Colonic mucosa (tissue), 4 donors: ENCODE measurements around the gene PCDHGB5. TPM values are rescaled to one million over a fixed set of nuclear protein-coding genes. Genes with fewer than 3 reads are reported as not detected.
"Not testable (repeated sequence)": the region's sequence is repeated elsewhere in the genome, so short reads cannot be mapped to it uniquely, and the experiment has no call there.

Experiments used
- DNase-seq: peaks from one replicate; pipeline ENCODE4 v3.0.0-alpha.2; 2020
- H3K27ac ChIP-seq: fragments of 200-600 bp; one replicate; pipeline ENCODE4 v1.8.0; 2021
- H3K27me3 ChIP-seq: fragments of 200-600 bp; one replicate; pipeline ENCODE4 v1.8.0; 2021
- H3K36me3 ChIP-seq: fragments of 200-600 bp; one replicate; pipeline ENCODE4 v1.8.0; 2021
- H3K4me1 ChIP-seq: fragments of 200-600 bp; one replicate; pipeline ENCODE4 v1.8.0; 2021; ENCODE audit warnings: mild to moderate bottlenecking
- H3K4me3 ChIP-seq: fragments of 200-600 bp; one replicate; pipeline ENCODE4 v1.8.0; 2021
- H3K9ac ChIP-seq, 2 donors: one replicate each; pipeline ENCODE4 v1.7.0; 2013; ENCODE audit warnings: control low read depth in 2 of 2, low read depth in 2 of 2, low read length in 2 of 2
- H3K9me3 ChIP-seq: fragments of 200-600 bp; one replicate; pipeline ENCODE4 v1.8.0; 2021
- intact Hi-C: fragments of 100-400 bp; cut with DNase I; formaldehyde crosslinking; loops from one replicate; pipeline ENCODE4 v1.14.1; 2022
- total RNA-seq, 2 donors: library from RNA; stranded (reverse); fragmentation: NEBNext Ultra II Directional in 1 of 2; extraction: Animal tissue kit (Norgen Biotek cat#: 25700) in 1 of 2; gene quantifications; one replicate each; pipeline ENCODE4 v1.2.1, GENCODE V29; 2021
- TF ChIP-seq, protein P1 (sequence below): fragments of 200-600 bp; IDR thresholded peaks from one replicate; pipeline ENCODE4 v1.8.0; 2022; ENCODE audit warnings: antibody characterized with exemption, mild to moderate bottlenecking
- donor health status: healthy.
- donor health status: DM: no; HTN: no; CAD: no.
- donor health status: DM: no; HTN: no; CAD: no.

The PCDHGB5 gene
- total RNA-seq, 2 donors from 2014 or later, result 2.1 to 3.1 TPM

DNA sequence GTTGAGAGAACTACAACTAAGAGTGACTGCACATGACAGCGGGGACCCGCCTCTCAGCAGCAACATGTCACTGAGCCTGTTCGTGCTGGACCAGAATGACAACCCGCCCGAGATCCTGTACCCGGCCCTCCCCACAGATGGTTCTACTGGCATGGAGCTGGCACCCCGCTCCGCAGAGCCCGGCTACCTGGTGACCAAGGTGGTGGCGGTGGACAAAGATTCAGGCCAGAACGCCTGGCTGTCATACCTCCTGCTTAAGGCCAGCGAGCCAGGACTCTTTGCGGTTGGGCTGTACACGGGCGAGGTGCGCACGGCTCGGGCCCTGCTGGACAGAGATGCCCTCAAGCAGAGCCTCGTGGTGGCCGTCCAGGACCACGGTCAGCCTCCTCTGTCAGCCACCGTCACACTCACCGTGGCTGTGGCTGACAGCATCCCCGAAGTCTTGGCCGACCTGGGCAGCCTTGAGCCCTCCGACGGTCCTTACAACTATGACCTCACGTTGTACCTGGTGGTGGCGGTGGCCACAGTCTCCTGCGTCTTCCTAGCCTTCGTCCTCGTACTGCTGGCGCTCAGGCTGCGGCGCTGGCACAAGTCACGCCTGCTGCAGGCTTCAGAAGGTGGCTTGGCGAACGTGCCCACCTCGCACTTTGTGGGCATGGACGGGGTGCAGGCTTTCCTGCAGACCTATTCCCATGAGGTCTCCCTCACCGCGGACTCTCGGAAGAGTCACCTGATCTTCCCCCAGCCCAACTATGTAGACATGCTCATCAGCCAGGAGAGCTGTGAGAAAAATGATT, 13.1 kb upstream of the PCDHGB5 start:
- Histone ChIP-seq H3K9me3 (peaks cover 3% of the 10 kb centered on the region), H3K4me1 (no peaks in the 10 kb centered on the region), H3K4me3 (no peak overlapping the region), H3K27me3 (no peaks in the 10 kb centered on the region), H3K36me3 (no peaks in the 10 kb centered on the region), H3K9ac (no peak overlapping the region), H3K27ac (no peak overlapping the region)
- DNase-seq, result no peak
- TF ChIP-seq, protein P1, sequence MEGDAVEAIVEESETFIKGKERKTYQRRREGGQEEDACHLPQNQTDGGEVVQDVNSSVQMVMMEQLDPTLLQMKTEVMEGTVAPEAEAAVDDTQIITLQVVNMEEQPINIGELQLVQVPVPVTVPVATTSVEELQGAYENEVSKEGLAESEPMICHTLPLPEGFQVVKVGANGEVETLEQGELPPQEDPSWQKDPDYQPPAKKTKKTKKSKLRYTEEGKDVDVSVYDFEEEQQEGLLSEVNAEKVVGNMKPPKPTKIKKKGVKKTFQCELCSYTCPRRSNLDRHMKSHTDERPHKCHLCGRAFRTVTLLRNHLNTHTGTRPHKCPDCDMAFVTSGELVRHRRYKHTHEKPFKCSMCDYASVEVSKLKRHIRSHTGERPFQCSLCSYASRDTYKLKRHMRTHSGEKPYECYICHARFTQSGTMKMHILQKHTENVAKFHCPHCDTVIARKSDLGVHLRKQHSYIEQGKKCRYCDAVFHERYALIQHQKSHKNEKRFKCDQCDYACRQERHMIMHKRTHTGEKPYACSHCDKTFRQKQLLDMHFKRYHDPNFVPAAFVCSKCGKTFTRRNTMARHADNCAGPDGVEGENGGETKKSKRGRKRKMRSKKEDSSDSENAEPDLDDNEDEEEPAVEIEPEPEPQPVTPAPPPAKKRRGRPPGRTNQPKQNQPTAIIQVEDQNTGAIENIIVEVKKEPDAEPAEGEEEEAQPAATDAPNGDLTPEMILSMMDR, result no peak
- intact Hi-C loops, result no loop called here

DNA sequence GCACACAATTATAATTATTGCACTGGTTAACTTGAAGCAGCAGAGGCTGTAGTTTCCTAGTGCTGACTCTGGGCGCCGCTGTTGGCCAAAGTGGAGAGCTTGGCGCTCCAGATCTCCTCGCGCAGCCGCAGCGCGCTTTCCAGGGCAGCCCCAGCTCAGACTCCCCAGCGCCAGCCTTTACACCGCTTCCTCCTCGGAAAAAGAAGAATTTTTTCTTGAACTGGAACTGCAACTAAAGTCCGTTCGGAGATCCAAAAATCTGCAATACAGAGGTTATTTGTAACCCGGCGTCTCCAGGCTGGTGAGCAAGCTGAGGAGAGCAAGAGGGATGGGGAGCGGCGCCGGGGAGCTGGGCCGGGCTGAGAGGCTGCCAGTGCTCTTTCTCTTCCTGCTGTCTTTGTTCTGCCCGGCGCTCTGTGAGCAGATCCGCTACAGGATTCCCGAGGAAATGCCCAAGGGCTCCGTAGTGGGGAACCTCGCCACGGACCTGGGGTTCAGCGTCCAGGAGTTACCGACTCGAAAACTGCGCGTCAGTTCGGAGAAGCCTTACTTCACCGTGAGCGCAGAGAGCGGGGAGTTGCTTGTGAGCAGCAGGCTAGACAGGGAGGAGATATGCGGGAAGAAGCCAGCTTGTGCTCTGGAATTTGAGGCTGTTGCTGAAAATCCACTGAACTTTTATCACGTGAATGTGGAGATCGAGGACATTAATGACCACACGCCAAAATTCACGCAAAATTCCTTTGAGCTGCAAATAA, 10.0 kb upstream of the PCDHGB5 start, which contains the start of gene PCDHGB4:
Gene PCDHGB4, plus strand, starts transcription at position 142 of the 755 bp plus-strand sequence. Its CDS starts 187 bp downstream, at position 329.
- H3K27me3 ChIP-seq, H3K4me3 ChIP-seq, H3K9me3 ChIP-seq, DNase-seq, intact Hi-C loops, H3K27ac ChIP-seq, H3K9ac ChIP-seq, H3K36me3 ChIP-seq, H3K4me1 ChIP-seq: not testable (repeated sequence)

DNA sequence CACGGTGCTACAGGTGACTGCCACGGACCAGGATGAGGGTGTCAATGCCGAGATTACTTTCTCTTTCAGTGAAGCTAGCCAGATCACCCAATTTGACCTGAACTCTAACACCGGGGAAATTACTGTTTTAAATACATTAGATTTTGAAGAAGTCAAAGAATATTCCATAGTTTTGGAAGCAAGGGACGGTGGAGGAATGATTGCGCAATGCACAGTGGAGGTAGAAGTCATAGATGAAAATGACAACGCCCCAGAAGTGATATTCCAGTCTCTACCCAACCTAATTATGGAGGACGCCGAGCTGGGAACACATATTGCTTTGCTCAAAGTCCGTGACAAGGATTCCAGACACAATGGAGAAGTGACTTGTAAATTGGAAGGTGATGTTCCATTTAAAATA, 9.1 kb upstream of the PCDHGB5 start:
- intact Hi-C loops, result no loop called here
- Histone ChIP-seq H3K27ac (no peak overlapping the region), H3K9ac (no peak overlapping the region), H3K27me3 (no peaks in the 10 kb centered on the region), H3K4me3 (no peak overlapping the region), H3K36me3 (no peaks in the 10 kb centered on the region), H3K9me3 (peaks cover 3% of the 10 kb centered on the region), H3K4me1 (no peaks in the 10 kb centered on the region)
- TF ChIP-seq, protein P1, result no peak
- DNase-seq, result no peak

DNA sequence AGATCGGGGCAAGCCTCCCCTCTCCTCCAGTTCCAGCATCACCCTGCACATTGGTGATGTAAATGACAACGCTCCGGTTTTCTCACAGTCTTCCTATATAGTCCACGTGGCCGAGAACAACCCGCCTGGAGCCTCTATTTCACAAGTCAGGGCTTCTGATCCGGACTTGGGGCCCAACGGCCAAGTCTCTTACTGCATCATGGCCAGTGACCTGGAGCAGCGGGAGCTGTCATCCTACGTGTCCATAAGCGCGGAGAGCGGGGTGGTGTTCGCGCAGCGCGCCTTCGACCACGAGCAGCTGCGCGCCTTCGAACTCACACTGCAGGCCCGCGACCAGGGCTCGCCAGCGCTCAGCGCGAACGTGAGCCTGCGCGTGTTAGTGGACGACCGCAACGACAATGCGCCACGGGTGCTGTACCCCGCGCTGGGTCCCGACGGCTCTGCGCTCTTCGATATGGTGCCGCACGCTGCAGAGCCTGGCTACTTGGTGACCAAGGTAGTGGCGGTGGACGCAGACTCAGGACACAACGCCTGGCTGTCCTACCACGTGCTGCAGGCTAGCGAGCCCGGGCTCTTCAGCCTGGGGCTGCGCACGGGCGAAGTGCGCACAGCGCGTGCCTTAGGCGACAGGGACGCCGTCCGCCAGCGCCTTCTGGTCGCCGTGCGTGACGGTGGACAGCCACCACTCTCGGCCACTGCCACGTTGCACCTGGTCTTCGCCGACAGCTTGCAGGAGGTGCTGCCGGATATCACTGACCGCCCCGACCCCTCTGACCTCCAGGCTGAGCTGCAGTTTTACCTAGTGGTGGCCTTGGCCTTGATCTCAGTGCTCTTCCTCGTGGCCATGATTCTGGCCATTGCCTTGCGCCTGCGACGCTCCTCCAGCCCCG, 8.3 kb upstream of the PCDHGB5 start:
- no peak for DNase-seq
- Histone ChIP-seq H3K27me3 (no peaks in the 10 kb centered on the region), H3K27ac (no peak overlapping the region), H3K9ac (no peak overlapping the region), H3K4me3 (no peak overlapping the region), H3K9me3 (peaks cover 3% of the 10 kb centered on the region), H3K4me1 (no peaks in the 10 kb centered on the region), H3K36me3 (no peaks in the 10 kb centered on the region)
- TF ChIP-seq, protein P1, result no peak
- intact Hi-C loops, result no loop called here

DNA sequence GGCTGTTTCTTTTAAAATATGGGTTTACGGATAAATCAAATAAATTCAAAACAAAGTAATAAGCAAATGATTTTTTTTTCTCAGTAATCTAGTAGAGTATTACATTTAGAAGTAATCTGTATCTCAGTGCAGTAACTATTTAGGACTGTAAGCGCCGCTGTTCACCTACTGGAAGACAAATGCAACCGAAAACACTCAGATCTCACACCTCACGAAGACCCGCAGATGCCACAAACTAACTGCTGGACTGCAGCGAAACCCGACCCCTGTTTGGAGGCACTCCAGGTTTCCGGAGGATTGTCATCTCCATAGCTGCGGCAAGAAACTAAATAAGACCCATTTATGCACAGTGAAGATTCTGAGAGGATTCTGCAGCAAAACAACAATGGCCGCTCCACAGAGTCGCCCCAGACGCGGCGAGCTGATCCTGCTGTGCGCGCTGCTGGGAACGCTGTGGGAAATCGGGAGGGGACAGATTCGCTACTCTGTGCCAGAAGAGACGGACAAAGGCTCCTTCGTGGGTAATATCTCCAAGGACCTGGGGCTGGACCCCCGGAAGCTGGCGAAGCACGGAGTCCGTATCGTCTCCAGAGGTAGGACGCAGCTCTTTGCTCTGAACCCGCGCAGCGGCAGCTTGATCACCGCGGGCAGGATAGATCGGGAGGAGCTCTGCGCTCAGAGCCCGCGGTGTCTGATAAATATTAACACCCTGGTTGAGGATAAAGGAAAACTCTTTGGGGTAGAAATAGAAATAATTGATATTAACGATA, 5.1 kb upstream of the PCDHGB5 start, which contains the start of gene PCDHGA8:
Gene PCDHGA8, plus strand, starts transcription at position 205 of the 770 bp plus-strand sequence. Its CDS starts 181 bp downstream, at position 386.
- Histone ChIP-seq H3K4me3 (no peak within 1 kb of the TSS), H3K9ac (no peak within 1 kb of the TSS), H3K36me3 (no peaks in the 10 kb centered on the region), H3K4me1 (no peaks in the 10 kb centered on the region), H3K27me3 (no peaks in the 10 kb centered on the region), H3K9me3 (no peaks in the 10 kb centered on the region), H3K27ac (no peak within 1 kb of the TSS)
- intact Hi-C loops, result no loop called here
- no peak for DNase-seq
- TF ChIP-seq, protein P1, result no peak
